Measurements from ENCODE around the gene FREM3. TPM values are rescaled to one million over a fixed set of nuclear protein-coding genes. Genes with fewer than 3 reads are reported as not detected.
"Not testable (repeated sequence)": the region's sequence is repeated elsewhere in the genome, so short reads cannot be mapped to it uniquely, and the experiment has no call there.

FREM3 gene
- total RNA-seq, 1 donor from 2014 or later = under 0.01 TPM

GRCh38 chr4:143673629-143674028 lies 26.8 kb downstream of the FREM3 start:
- not testable (repeated sequence) for DNase-seq (ENCODE audit: low spot score in 2 of 2); FAIRE-seq

- DNase-seq (ENCODE audit: low spot score in 2 of 2) (no peak), FAIRE-seq (no peak)
Measured at GRCh38 chr4:143668930-143669552, 31.4 kb downstream of the FREM3 start.

GRCh38 chr4:143667461-143667860 lies 33.0 kb downstream of the FREM3 start:
- no peak for DNase-seq (ENCODE audit: low spot score in 2 of 2)
- FAIRE-seq = no peak

GRCh38 chr4:143658336-143658735 lies 42.1 kb downstream of the FREM3 start:
- no peak for DNase-seq (ENCODE audit: low spot score in 2 of 2)
- FAIRE-seq = no peak

GRCh38 chr4:143654571-143654970 lies 45.9 kb downstream of the FREM3 start:
- DNase-seq (ENCODE audit: low spot score in 2 of 2) = no peak
- FAIRE-seq = no peak

GRCh38 chr4:143653031-143653430 lies 47.4 kb downstream of the FREM3 start:
- FAIRE-seq = no peak
- no peak for DNase-seq (ENCODE audit: low spot score in 2 of 2)

DNA sequence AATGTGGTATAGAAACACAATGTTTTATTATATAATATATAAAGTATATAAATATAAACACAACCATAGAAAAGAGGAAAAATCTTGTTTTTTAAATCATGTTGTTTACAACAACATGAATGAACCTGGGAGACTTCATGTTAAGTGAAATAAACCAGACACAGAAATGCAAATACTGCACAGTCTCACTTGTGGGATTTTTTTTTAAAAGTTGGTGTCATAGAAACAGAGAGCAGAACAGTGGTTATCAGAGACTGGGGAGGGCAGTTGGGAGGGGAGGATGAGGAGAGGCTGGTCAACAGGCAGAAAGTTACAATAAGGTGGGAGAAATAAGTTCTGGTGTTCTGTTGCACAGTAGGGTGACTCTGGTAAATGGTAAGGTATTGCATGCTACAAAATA lies 57.1 kb downstream of the FREM3 start:
- FAIRE-seq = no peak
- DNase-seq (ENCODE audit: low spot score in 2 of 2) = no peak

- no peak for DNase-seq (ENCODE audit: low spot score in 2 of 2)
- no peak for FAIRE-seq
Measured at GRCh38 chr4:143642611-143643010, 57.9 kb downstream of the FREM3 start.

DNA sequence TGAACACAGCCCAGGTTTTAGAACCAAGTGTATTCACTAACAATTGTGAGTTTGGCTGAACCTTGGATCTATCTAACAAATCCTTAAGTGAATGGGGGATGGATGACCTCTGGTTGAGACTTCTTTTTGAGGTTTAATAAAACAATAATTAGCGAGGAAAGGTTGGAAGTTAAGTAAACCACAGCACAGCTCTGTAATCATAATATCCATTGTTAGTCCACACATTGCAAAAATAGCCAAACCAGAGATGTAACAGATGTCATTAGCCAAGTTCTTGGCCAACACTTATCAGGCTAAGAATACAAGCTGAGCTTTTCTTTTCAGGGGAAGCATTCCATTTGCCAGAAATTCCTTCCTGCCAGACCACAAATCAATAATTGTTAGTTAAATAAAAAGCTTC lies 59.1 kb downstream of the FREM3 start:
- FAIRE-seq = no peak
- DNase-seq (ENCODE audit: low spot score in 2 of 2) = no peak

GRCh38 chr4:143634763-143635162 lies 65.7 kb downstream of the FREM3 start:
- DNase-seq (ENCODE audit: low spot score in 2 of 2) (no peak), FAIRE-seq (no peak)

DNA sequence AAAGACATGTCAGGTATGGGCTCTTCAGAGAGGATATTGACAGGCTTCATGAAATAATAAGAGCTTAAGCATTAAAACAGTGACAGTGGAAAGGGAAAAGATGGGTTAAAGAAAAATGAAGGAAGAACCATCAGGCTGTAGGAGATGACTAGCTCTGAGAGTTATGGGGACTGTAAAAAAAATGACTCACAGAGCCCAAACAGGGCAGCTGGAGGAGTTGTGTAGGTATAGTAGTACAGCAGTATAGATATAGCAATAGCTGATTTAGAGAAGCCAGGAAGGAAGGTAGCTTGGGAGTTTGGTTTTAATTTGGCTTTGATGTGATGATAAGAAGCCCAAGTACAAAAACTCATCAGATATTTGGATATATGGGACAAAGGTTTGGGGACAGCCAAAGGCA lies 66.6 kb downstream of the FREM3 start:
- DNase-seq (ENCODE audit: low spot score in 2 of 2) = no peak
- FAIRE-seq = no peak

- FAIRE-seq (no peak), DNase-seq (ENCODE audit: low spot score in 2 of 2) (no peak)
Measured at GRCh38 chr4:143626134-143626911, 74.2 kb downstream of the FREM3 start.

GRCh38 chr4:143625632-143626031 lies 74.8 kb downstream of the FREM3 start:
- no peak for FAIRE-seq
- no peak for DNase-seq (ENCODE audit: low spot score in 2 of 2)

- DNase-seq (ENCODE audit: low spot score in 2 of 2) (no peak), FAIRE-seq (no peak)
Measured at GRCh38 chr4:143623896-143624295, 76.6 kb downstream of the FREM3 start.

GRCh38 chr4:143618811-143619210 lies 81.7 kb downstream of the FREM3 start:
- FAIRE-seq (no peak), DNase-seq (ENCODE audit: low spot score in 2 of 2) (no peak)

- no peak for DNase-seq (ENCODE audit: low spot score in 2 of 2)
Measured at GRCh38 chr4:143617994-143618679, 82.3 kb downstream of the FREM3 start.

GRCh38 chr4:143616771-143617170 lies 83.7 kb downstream of the FREM3 start:
- FAIRE-seq (no peak), DNase-seq (ENCODE audit: low spot score in 2 of 2) (no peak)

More at GRCh38 chr4:143617994-143618679, 82.3 kb downstream of the FREM3 start:
- FAIRE-seq = no peak

- no peak for FAIRE-seq
Measured at GRCh38 chr4:143609492-143609891, 91.0 kb downstream of the FREM3 start.

GRCh38 chr4:143606480-143606879 lies 94.0 kb downstream of the FREM3 start:
- no peak for DNase-seq (ENCODE audit: low spot score in 2 of 2)
- FAIRE-seq = no peak

More at GRCh38 chr4:143609492-143609891, 91.0 kb downstream of the FREM3 start:
- no peak for DNase-seq (ENCODE audit: low spot score in 2 of 2)

- FAIRE-seq = no peak
- no peak for DNase-seq (ENCODE audit: low spot score in 2 of 2)
Measured at GRCh38 chr4:143599827-143600226, 100.6 kb downstream of the FREM3 start.

GRCh38 chr4:143598816-143599215 lies 101.7 kb downstream of the FREM3 start:
- no peak for FAIRE-seq

More at GRCh38 chr4:143598816-143599215, 101.7 kb downstream of the FREM3 start:
- no peak for DNase-seq (ENCODE audit: low spot score in 2 of 2)

All from frontal cortex (tissue), 4 donors.